ENCODE data around the gene BLOC1S5.
"Not testable (repeated sequence)": the region's sequence is repeated elsewhere in the genome, so short reads cannot be mapped to it uniquely, and the experiment has no call there.

The BLOC1S5 gene

DNA sequence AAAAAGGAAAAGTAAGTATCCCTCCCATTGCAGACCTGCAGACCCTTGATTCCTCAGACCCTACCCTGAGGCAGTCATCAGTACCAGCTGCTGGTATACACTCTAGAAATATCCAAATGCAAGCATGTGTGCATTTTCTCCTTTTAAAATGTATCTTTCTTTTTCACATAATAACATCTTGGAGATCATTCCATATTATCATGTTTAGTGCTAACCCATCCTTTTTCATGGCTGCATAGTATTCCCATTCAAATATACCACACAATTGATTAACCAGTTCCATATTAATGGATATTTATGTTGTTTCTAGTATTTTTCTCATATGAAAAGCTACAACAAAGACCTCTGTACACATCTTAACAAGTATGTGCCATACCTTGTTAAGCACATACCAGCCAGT is 70.8 kb downstream of the BLOC1S5 start:
- H3K9me3 ChIP-seq (ENCODE audit: control insufficient read depth, low read length), result no peaks in the 10 kb centered on the region
- no peak overlapping the region for H3K4me3 ChIP-seq (ENCODE audit: extremely low read depth, insufficient read depth, low read length, poor library complexity, severe bottlenecking)
- no peak overlapping the region for H3K27ac ChIP-seq (ENCODE audit: low read depth, low read length, severe bottlenecking)
- H3K4me1 ChIP-seq (ENCODE audit: control insufficient read depth, insufficient read depth, low read length, poor library complexity, severe bottlenecking), result peaks cover 35% of the 10 kb centered on the region
- H3K36me3 ChIP-seq (ENCODE audit: control insufficient read depth, insufficient read depth, low read length), result no peaks in the 10 kb centered on the region

DNA sequence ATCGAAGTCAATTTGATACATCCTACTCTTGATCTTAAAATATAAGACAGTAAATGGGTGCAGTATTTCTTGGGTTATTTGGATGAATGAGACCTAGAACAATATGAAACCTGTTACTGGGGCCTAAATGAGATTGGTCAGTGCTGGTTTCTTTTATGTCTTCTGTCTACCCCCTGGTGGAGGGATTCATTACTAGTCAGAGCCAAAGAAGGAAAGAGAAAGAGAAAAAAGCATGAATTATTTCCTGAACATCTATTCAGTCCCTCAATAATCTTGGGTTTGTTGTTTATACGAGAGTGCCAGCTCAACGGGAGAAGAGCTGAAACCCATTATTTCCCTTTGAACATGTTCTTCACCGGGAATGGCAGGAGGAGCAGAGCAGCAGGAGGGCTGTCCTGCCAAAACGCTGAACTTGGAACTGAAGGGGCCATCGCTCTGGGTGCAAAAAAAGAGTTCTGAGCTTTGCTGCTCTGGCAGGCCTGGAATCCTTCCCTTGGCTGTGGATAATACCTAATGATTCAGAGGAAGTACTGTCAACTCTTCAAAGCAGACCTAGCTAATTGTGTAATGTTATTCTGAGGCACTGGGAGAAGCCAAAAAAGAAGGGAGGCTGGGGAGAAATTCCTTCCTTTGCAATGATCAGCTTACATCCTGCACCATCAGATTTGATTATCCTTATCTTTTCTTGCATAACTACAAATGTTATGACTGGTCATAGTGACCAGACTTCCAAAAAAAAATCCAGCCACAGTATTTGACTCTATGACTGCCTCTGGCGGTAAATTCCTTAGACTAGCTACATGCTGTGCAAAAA is 72.0 kb downstream of the BLOC1S5 start:
- 17 to 26% methylated on average over 5 of the region's 7 CpGs for WGBS, 2 experiments (ENCODE audit: insufficient coverage in 2 of 2)
- Histone ChIP-seq H3K9me3 (ENCODE audit: control insufficient read depth, low read length) (no peaks in the 10 kb centered on the region), H3K27ac (ENCODE audit: low read depth, low read length, severe bottlenecking) (peak overlapping the region; percentile 87)

DNA sequence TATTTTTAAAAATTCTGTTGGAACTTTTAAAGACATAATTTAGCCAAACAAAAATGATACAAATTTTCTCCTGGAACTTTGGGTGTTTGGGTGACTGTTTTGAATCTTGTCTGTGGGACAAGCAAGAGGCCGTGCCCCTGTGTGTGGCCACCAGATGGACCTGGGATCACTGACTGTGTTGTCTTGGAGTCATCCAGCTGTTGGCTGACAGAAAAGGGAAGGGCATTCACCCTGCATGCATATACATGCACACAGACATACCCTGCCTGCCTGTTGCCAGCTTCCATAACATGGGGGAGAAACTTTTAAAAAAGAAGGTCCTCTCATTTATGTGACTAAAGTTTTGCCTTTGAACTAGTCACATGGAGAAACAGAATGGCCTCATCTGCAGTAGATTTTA is 72.7 kb downstream of the BLOC1S5 start:
- H3K4me1 ChIP-seq (ENCODE audit: control insufficient read depth, insufficient read depth, low read length, poor library complexity, severe bottlenecking), result peaks cover 17% of the 10 kb centered on the region
- peak overlapping the region; percentile 87 for H3K27ac ChIP-seq (ENCODE audit: low read depth, low read length, severe bottlenecking)
- H3K9me3 ChIP-seq (ENCODE audit: control insufficient read depth, low read length), result peaks cover under 1% of the 10 kb centered on the region
- H3K4me3 ChIP-seq (ENCODE audit: extremely low read depth, insufficient read depth, low read length, poor library complexity, severe bottlenecking), result no peak overlapping the region
- 100% methylated on average over 1 of the region's 1 CpG; no CpG with 5 or more reads in 1 of the 2 experiments for WGBS, 2 experiments (ENCODE audit: insufficient coverage in 2 of 2)
- no peaks in the 10 kb centered on the region for H3K36me3 ChIP-seq (ENCODE audit: control insufficient read depth, insufficient read depth, low read length)

More for the DNA sequence above, 72.0 kb downstream of the BLOC1S5 start:
- H3K36me3 ChIP-seq (ENCODE audit: control insufficient read depth, insufficient read depth, low read length), result no peaks in the 10 kb centered on the region
- no peak overlapping the region for H3K4me3 ChIP-seq (ENCODE audit: extremely low read depth, insufficient read depth, low read length, poor library complexity, severe bottlenecking)
- peaks cover 23% of the 10 kb centered on the region for H3K4me1 ChIP-seq (ENCODE audit: control insufficient read depth, insufficient read depth, low read length, poor library complexity, severe bottlenecking)

DNA sequence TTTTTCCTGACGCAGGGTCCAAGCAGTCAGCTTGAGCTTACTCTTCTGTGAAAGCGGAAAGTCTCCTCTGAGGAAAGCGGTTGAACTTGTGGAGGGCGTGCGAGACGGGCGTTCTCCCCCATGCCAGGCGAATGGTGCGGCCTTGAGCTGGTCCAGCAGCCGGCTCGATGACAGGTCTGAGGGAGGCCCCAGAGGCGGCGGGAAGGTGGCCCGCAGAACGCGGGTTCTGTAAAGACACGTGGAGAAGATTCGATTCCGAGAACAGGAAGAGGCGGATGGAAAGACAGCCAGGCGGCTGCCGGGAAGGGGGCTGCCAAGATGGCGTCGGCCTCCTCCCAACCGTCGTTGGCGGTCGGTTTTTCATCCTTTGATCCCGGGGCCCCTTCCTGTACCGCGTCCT is 78.0 kb downstream of the BLOC1S5 start:
- Histone ChIP-seq H3K36me3 (ENCODE audit: control insufficient read depth, insufficient read depth, low read length) (no peaks in the 10 kb centered on the region), H3K4me3 (ENCODE audit: extremely low read depth, insufficient read depth, low read length, poor library complexity, severe bottlenecking) (no peak overlapping the region), H3K4me1 (ENCODE audit: control insufficient read depth, insufficient read depth, low read length, poor library complexity, severe bottlenecking) (no peaks in the 10 kb centered on the region), H3K9me3 (ENCODE audit: control insufficient read depth, low read length) (peaks cover 3% of the 10 kb centered on the region), H3K27ac (ENCODE audit: low read depth, low read length, severe bottlenecking) (no peak overlapping the region)
- WGBS, 2 experiments (ENCODE audit: insufficient coverage in 2 of 2), result 96% methylated on average over 28 to 31 of the region's 31 CpGs

DNA sequence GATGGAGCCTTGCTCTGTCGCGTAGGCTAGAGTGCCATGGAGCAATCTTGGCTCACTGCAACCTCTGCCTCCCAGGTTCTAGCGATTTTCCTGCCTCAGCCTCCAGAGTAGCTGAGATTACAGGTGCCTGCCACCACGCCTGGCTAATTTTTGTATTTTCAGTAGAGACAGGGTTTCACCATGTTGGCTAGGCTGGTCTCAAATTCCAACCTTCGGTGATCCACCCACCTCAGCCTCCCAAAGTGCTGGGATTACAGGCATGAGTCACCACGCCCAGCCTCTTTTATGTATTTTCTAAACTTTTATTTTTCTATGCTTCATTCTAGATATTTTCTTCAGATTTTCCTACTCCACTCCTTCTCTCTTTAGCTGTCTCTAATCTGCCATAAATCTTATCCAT is 80.2 kb downstream of the BLOC1S5 start:
- not testable (repeated sequence) for H3K4me3 ChIP-seq (ENCODE audit: extremely low read depth, insufficient read depth, low read length, poor library complexity, severe bottlenecking); H3K9me3 ChIP-seq (ENCODE audit: control insufficient read depth, low read length); H3K36me3 ChIP-seq (ENCODE audit: control insufficient read depth, insufficient read depth, low read length); H3K27ac ChIP-seq (ENCODE audit: low read depth, low read length, severe bottlenecking); H3K4me1 ChIP-seq (ENCODE audit: control insufficient read depth, insufficient read depth, low read length, poor library complexity, severe bottlenecking)
- WGBS, 2 experiments (ENCODE audit: insufficient coverage in 2 of 2), result 79 to 81% methylated on average over 6 of the region's 6 CpGs

DNA sequence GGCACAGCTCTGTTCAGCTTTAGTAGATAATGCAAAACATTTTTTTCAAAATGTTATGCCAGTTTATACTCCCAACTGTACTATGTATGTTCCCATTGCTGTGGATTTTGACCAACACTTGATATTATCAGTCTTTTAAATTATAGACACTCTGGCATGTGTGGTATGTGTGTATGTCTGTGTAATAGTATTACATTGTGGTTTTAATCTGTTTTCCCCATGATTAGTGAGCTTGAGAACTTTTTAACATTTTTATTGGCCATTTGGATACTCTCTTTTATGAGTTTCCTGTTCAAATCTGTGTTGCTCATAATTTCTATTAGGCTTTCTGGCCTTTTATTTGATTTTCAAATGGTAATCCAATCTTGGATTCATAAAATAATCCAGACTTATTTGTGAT is 84.4 kb downstream of the BLOC1S5 start:
- Histone ChIP-seq H3K4me1 (ENCODE audit: control insufficient read depth, insufficient read depth, low read length, poor library complexity, severe bottlenecking) (peaks cover 14% of the 10 kb centered on the region), H3K36me3 (ENCODE audit: control insufficient read depth, insufficient read depth, low read length) (no peaks in the 10 kb centered on the region), H3K9me3 (ENCODE audit: control insufficient read depth, low read length) (peaks cover 8% of the 10 kb centered on the region), H3K4me3 (ENCODE audit: extremely low read depth, insufficient read depth, low read length, poor library complexity, severe bottlenecking) (no peak overlapping the region), H3K27ac (ENCODE audit: low read depth, low read length, severe bottlenecking) (no peak overlapping the region)

DNA sequence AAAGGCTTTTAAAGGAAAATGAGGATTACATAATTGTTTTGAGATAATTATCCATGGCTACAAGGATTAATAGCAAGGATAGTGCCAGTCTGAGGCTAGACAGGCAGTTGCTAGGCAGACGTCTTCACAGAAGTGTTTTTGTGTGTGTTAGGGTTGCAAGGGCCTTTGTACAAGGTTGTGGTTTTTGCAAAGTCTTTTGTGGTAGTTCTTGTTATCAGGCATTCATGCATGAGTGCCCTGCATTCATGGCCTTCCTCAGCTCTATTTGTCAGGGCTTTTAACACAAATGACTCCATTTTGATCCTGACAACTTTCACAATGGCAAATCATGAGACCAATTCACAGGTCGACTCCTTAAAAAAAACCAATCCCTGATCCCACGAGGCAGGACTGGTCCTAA is 85.5 kb downstream of the BLOC1S5 start:
- peaks cover 8% of the 10 kb centered on the region for H3K9me3 ChIP-seq (ENCODE audit: control insufficient read depth, low read length)
- no peak overlapping the region for H3K27ac ChIP-seq (ENCODE audit: low read depth, low read length, severe bottlenecking)
- H3K36me3 ChIP-seq (ENCODE audit: control insufficient read depth, insufficient read depth, low read length), result no peaks in the 10 kb centered on the region
- WGBS, 2 experiments (ENCODE audit: insufficient coverage in 2 of 2), result 83 to 86% methylated on average over 1 of the region's 3 CpGs
- no peak overlapping the region for H3K4me3 ChIP-seq (ENCODE audit: extremely low read depth, insufficient read depth, low read length, poor library complexity, severe bottlenecking)
- H3K4me1 ChIP-seq (ENCODE audit: control insufficient read depth, insufficient read depth, low read length, poor library complexity, severe bottlenecking), result peaks cover 20% of the 10 kb centered on the region

DNA sequence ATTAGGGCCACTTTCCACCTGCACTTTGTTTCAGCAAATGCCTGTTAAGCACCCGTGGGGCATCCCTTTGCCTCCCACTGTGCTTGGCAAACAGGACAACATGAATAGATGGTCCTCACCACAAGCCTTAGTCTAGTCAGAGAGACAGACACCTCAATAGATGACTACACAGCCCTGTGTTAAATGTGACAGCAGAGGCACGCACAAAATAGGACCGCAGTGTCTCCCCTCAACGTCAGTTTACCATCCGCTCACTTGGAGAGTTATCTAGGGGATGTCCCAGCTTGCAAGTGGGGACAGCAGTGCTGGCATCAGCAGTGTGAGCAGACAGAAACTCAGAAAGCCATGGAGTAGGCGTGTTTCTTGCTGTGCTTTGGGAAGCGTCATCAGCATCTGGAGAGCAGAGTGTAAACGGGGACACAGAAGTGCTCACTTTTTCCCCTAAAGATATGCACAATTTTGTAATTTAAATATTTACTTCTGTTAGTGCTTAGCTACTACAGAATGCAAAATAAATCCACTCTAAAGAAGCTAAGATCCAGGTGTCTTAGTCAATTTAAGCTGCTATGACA is 87.6 kb downstream of the BLOC1S5 start:
- Histone ChIP-seq H3K4me3 (ENCODE audit: extremely low read depth, insufficient read depth, low read length, poor library complexity, severe bottlenecking) (no peak overlapping the region), H3K9me3 (ENCODE audit: control insufficient read depth, low read length) (peaks cover 8% of the 10 kb centered on the region), H3K36me3 (ENCODE audit: control insufficient read depth, insufficient read depth, low read length) (no peaks in the 10 kb centered on the region), H3K27ac (ENCODE audit: low read depth, low read length, severe bottlenecking) (no peak overlapping the region), H3K4me1 (ENCODE audit: control insufficient read depth, insufficient read depth, low read length, poor library complexity, severe bottlenecking) (peaks cover 20% of the 10 kb centered on the region)
- WGBS, 2 experiments (ENCODE audit: insufficient coverage in 2 of 2), result 88 to 97% methylated on average over 6 of the region's 8 CpGs

DNA sequence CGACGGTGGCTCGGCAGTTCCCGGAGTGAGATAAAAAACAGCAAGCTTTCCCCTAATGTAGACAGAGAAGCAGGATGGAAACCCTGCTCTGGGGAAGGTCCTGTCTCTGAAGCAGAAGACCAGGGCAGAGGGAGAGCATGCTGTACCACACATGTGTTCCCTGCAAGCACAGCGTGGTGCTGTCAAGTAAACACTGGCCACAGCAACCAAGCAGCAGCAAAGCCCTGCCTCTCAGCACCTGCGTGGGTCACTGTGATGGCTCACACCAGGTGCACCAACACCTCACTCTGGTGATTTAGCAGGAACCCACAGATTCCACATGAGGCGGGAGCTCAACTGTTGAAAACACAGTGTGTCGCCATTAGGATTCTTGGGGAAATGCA is 88.4 kb downstream of the BLOC1S5 start:
- H3K36me3 ChIP-seq (ENCODE audit: control insufficient read depth, insufficient read depth, low read length), result no peaks in the 10 kb centered on the region
- 87% methylated on average over 6 to 7 of the region's 8 CpGs for WGBS, 2 experiments (ENCODE audit: insufficient coverage in 2 of 2)
- peaks cover 8% of the 10 kb centered on the region for H3K9me3 ChIP-seq (ENCODE audit: control insufficient read depth, low read length)
- peaks cover 20% of the 10 kb centered on the region for H3K4me1 ChIP-seq (ENCODE audit: control insufficient read depth, insufficient read depth, low read length, poor library complexity, severe bottlenecking)
- peak overlapping the region; percentile 93 for H3K27ac ChIP-seq (ENCODE audit: low read depth, low read length, severe bottlenecking)
- H3K4me3 ChIP-seq (ENCODE audit: extremely low read depth, insufficient read depth, low read length, poor library complexity, severe bottlenecking), result no peak overlapping the region

DNA sequence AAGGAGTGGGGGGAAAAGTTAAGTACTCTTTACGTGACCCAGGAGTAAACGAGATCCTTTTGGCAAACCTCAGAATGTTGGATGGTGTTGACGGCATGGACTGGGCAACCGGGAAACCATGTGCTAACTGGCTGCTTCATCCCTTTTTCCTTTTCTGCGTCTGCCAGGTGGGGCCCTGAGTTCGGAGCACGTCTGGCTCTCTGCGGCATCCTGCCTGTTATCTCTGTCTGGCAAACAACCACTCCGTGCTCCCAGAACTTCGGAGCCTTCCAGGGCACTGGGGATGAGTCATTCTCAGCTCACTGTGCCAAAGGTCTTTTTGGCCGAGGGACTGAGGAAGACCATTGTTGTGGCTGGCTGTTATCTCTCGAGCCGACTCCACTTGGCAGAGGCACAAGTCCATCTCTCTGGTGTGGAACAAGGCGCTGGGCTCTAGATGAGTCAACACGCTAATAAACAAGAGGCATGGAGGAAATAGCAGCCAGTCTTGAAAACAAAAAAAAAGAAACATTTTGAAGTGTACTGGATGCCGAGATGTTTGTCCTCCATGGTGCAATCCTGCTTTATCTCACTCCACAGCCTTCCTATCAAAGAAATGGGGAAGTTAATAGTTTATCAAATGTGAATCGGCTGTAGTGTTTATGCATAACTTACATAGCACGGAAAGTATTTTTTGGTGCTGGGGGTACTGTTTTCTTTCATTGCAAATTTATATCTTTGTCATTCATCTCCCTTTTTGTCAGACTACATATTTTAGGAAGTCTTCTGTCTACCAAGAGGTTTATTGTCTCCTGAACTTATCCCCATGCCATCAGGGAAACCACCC is 89.0 kb downstream of the BLOC1S5 start:
- Histone ChIP-seq H3K4me3 (ENCODE audit: extremely low read depth, insufficient read depth, low read length, poor library complexity, severe bottlenecking) (no peak overlapping the region), H3K9me3 (ENCODE audit: control insufficient read depth, low read length) (peaks cover 13% of the 10 kb centered on the region), H3K27ac (ENCODE audit: low read depth, low read length, severe bottlenecking) (peak overlapping the region; percentile 93), H3K4me1 (ENCODE audit: control insufficient read depth, insufficient read depth, low read length, poor library complexity, severe bottlenecking) (peaks cover 20% of the 10 kb centered on the region), H3K36me3 (ENCODE audit: control insufficient read depth, insufficient read depth, low read length) (no peaks in the 10 kb centered on the region)
- WGBS, 2 experiments (ENCODE audit: insufficient coverage in 2 of 2), result 52 to 59% methylated on average over 13 to 14 of the region's 18 CpGs

DNA sequence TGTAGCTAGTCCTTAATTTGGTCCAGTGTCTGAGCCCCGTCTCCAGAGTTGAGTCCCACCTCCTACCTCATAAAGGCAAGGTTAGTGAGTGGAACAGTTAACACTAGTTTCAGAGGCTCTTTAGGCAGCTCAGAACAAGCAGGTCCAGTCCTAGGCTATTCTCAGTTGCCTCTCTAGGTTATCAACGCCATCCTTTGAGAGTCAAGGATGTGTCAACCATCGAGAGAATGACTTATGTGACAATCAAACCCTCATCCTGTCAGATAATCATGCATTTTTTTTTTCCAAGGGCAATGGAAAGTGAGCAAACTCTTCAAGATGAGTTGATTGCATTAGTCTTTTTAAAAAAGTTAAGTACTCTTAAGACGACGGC is 89.6 kb downstream of the BLOC1S5 start:
- no peak overlapping the region for H3K4me3 ChIP-seq (ENCODE audit: extremely low read depth, insufficient read depth, low read length, poor library complexity, severe bottlenecking)
- H3K9me3 ChIP-seq (ENCODE audit: control insufficient read depth, low read length), result peaks cover 18% of the 10 kb centered on the region
- H3K36me3 ChIP-seq (ENCODE audit: control insufficient read depth, insufficient read depth, low read length), result no peaks in the 10 kb centered on the region
- H3K4me1 ChIP-seq (ENCODE audit: control insufficient read depth, insufficient read depth, low read length, poor library complexity, severe bottlenecking), result peaks cover 20% of the 10 kb centered on the region
- peak overlapping the region; percentile 93 for H3K27ac ChIP-seq (ENCODE audit: low read depth, low read length, severe bottlenecking)
- WGBS, 2 experiments (ENCODE audit: insufficient coverage in 2 of 2), result 89 to 92% methylated on average over 4 of the region's 5 CpGs

Measured in mesodermal cell (in vitro differentiated cells).